Activated CD4-positive, CD25-positive, alpha-beta regulatory T cell (primary cell): ENCODE data around the gene LAYN.

Experiments
- DNase-seq, 4 experiments: peaks; one replicate each; lab custom pipeline; 2025; lab: John Stamatoyannopoulos, UW

LAYN gene

GRCh38 chr11:111531136-111531535, 9.4 kb upstream of the LAYN start:
- no peak for DNase-seq

- DNase-seq = peak in 3 of 4 experiments; percentile 18 to 46 (median 21)
Measured at GRCh38 chr11:111531687-111532364, 8.7 kb upstream of the LAYN start.

GRCh38 chr11:111532365-111532709, 8.2 kb upstream of the LAYN start:
- DNase-seq = no peak

GRCh38 chr11:111535281-111535680, 5.2 kb upstream of the LAYN start:
- no peak for DNase-seq

- DNase-seq = no peak
Measured at GRCh38 chr11:111537336-111537860, 3.1 kb upstream of the LAYN start.

- DNase-seq = no peak
Measured at GRCh38 chr11:111538407-111539114, 2.0 kb upstream of the LAYN start.

- peak in 2 of 4 experiments; percentile 22 to 26 for DNase-seq
Measured at GRCh38 chr11:111539426-111540113, 950 bp upstream of the LAYN start.

- no peak for DNase-seq
Measured at GRCh38 chr11:111540937-111541253, 375 bp downstream of the LAYN start.

GRCh38 chr11:111541254-111542061, 938 bp downstream of the LAYN start:
- no peak for DNase-seq

- no peak for DNase-seq
Measured at GRCh38 chr11:111542606-111543275, 2.2 kb downstream of the LAYN start.

- DNase-seq = no peak
Measured at GRCh38 chr11:111548525-111548924, 8.0 kb downstream of the LAYN start.

GRCh38 chr11:111549196-111549868, 8.8 kb downstream of the LAYN start:
- no peak for DNase-seq

- no peak for DNase-seq
Measured at GRCh38 chr11:111549869-111550203, 9.3 kb downstream of the LAYN start.

GRCh38 chr11:111550258-111550657, 9.7 kb downstream of the LAYN start:
- no peak for DNase-seq

- no peak for DNase-seq
Measured at GRCh38 chr11:111554532-111554931, 14.0 kb downstream of the LAYN start.

GRCh38 chr11:111555255-111555654, 14.7 kb downstream of the LAYN start:
- DNase-seq = no peak

- DNase-seq = no peak
Measured at GRCh38 chr11:111557425-111558111, 17.0 kb downstream of the LAYN start.

GRCh38 chr11:111559800-111560464, 19.4 kb downstream of the LAYN start:
- DNase-seq = no peak

- no peak for DNase-seq
Measured at GRCh38 chr11:111560800-111561199, 20.3 kb downstream of the LAYN start.

GRCh38 chr11:111561306-111561705, 20.8 kb downstream of the LAYN start:
- DNase-seq = no peak
